Retina (tissue), 1 donor: ENCODE measurements around the gene HDAC9.

Source experiments
- DNase-seq: peaks from one replicate; pipeline ENCODE4 v3.0.0-alpha.2; 2016

HDAC9 gene

GRCh38 chr7:18558503-18558902 lies 63.0 kb downstream of the HDAC9 start:
- no peak for DNase-seq

DNA sequence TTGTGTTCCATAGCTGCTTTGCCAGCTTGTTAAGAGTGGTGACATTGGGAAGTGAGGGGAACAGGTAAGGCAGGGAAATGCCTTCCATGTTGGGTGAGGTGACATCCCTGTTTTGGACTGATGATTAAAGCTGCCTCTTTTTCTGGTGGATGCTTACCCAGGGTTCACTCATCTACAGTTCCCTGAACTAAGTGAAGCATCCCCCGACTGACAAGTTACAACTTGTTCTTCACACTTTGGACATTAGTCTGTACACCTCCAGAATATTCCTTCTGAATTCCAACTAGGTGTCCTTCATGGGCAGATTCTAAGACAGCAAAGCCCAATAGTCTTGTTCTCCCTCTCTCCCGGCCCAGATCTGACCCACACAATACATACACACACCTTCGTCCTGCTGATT lies 63.4 kb downstream of the HDAC9 start:
- no peak for DNase-seq

GRCh38 chr7:18559756-18560155 lies 64.2 kb downstream of the HDAC9 start:
- DNase-seq: no peak

DNA sequence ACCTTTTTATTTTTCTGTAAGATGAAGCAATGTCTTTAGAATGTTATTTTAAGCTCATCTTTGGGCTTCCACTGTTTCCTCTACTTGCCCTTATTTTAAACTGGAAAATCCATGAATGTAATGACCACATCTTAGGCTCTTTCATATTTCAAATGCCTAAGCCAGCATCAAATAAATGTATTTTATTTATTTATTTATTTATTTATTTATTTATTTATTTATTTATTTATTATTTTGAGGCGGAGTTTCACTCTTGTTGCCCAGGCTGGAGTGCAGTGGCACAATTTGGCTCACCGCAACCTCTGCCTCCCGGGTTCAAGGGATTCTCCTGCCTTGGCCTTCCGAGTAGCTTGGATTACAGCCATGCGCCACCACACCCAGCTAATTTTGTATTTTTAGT lies 69.2 kb downstream of the HDAC9 start:
- no peak for DNase-seq

DNA sequence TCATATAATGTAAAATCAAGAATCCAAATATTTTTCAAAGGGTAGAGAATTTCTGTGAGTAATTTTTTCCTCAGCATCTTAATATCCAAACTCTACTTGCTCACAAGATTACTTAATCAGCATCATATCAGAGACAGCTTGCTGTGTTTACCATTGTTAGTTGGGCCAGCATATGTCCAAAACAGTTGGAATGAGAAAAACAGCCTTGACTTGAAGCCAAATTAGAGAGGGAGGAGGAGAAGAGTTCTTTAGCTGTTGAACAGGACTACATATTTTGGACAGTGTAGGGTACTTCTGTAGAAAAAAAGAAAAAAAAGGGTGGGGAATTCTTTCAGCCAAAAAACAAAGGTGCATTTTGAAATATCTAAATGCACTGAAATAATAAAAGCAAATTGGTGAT lies 69.8 kb downstream of the HDAC9 start:
- no peak for DNase-seq

DNA sequence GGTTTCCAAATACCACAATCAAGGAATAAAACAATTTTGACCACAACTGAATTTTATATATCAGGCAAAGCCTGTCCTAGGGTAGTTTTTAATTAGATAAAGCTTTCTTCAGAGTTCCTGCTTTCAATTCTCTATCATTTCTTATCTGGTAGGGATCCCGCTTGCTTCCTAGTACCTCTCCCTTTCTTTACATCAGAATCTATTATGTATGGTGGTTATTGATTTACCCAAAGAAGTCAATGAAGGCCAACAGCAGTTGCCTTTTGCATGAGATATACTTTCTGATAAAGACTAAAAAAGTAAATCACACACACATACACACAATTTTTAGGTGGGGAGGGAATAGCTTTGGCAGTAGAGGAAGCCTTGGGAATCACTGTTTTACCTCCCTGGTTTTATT lies 70.7 kb downstream of the HDAC9 start:
- DNase-seq: no peak

DNA sequence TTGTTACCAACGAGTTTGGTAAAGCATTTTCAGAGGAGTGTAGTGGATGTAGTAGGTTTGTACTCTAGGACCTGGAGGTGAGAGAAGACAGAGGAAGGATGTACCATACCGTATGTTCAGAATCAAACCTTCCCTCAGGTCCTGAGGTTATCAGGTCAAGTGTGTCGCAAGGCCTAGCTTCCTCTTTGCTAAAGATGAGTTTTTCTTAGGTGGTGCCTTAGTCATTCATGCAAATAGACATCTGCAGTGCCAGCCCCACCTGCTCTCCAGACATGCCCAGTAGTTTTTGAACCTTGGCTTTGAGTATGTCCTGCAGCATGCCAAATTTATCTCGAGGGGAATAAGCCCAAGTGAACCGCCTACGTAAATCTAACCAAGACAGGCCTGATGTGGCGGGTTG lies 71.3 kb downstream of the HDAC9 start:
- DNase-seq: no peak

- no peak for DNase-seq
Measured at GRCh38 chr7:18570441-18570840, 74.9 kb downstream of the HDAC9 start.

GRCh38 chr7:18570890-18571478 lies 75.4 kb downstream of the HDAC9 start:
- DNase-seq: peak; percentile 36

DNA sequence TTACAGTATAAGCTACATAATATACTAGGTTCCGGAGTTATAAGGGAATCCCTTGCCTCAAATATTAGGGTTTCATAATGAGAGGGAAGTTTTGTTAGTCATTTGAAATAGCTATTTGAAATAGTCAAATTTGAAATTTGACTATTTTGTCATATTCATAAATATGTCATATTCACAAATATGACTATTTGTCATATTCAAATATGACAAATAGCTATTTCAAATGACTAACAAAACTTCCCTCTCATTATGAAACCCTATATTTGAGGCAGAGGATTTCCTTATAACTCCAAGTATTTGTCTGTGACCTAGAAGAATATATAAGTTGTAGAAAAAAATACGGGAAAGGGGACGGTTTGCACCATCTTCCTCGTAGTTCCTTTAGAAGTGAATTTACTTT lies 76.6 kb downstream of the HDAC9 start:
- DNase-seq: no peak

DNA sequence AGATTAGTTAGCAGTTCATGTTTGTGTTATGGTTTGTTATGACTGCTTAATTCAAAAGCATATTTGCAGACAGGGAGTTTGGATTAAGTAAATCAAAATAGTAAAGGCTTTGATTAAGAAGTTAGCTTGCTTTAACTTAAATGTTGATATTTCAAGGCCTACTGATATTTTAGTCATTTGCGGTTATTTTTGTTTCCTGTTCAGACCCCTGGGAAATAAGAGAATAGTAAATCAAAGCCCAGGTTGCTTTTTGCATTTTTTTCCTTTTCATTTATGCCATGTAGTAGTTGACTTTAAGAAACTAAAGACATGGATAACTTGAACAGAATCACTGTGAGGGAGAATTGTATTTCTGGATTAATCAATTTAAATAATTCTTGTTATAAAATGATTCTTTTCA lies 77.3 kb downstream of the HDAC9 start:
- no peak for DNase-seq

- DNase-seq: no peak
Measured at GRCh38 chr7:18573410-18574234, 78.1 kb downstream of the HDAC9 start.

- no peak for DNase-seq
Measured at GRCh38 chr7:18574235-18574540, 78.6 kb downstream of the HDAC9 start.

- DNase-seq: no peak
Measured at GRCh38 chr7:18574676-18575075, 79.1 kb downstream of the HDAC9 start.

GRCh38 chr7:18575622-18576572 lies 80.3 kb downstream of the HDAC9 start:
- DNase-seq: no peak

DNA sequence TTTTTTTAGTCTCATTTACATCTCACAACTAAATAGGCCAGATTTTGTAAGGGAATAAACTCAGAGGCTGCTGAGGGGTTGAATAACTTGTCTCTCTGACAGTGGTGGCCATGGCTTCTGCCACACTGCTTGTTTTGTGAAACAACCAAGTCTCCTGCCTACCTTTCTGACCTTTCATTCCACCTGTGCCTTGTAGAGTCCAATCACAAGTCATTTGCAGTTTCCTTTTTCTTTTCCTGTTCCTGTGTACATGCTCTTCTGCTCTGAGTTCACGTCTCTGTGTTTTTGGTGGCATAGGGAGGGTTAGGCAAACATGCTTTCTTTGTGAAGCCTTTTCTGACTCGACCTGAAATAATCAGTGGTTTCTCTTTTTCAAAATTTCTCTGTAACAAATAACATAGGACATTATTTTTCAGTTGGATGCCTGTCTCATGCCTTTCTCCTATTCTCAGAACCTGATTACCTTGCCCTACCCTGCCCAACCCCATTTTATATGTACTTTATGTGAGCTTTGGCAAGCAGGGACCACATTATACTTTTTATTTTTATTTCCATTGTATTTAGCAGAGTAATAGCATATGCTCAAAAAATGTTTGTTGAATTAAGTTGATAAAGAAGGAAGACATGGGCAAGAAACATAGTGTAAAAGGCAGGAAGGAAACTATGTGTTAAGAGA lies 81.7 kb downstream of the HDAC9 start:
- no peak for DNase-seq

DNA sequence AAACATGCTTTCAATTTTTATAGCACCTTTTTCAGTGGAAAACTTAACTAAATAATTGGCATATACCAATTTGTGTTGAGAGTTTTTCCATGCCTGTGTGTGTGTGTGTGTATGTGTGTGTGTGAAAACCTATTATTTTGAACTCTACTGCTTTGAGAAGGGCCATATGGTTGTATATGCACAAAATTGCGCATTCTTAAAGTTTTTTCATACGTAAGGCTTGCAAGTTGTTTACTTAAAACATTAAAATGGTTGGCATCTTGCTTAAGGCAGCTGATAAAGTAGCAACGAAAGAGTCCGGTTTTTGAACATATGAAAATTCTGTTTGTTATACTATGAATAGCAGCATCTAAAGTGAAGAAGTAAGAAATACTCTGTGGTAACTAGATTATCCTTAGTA lies 84.1 kb downstream of the HDAC9 start:
- no peak for DNase-seq

GRCh38 chr7:18580950-18581349 lies 85.4 kb downstream of the HDAC9 start:
- DNase-seq: peak; percentile 43

GRCh38 chr7:18583305-18583704 lies 87.8 kb downstream of the HDAC9 start:
- no peak for DNase-seq

GRCh38 chr7:18590241-18590640 lies 94.7 kb downstream of the HDAC9 start:
- no peak for DNase-seq

- no peak for DNase-seq
Measured at GRCh38 chr7:18590744-18591340, 95.3 kb downstream of the HDAC9 start.

- no peak for DNase-seq
Measured at GRCh38 chr7:18593602-18594279, 98.2 kb downstream of the HDAC9 start.
